Panc1 (cell line): ENCODE data around the gene SEC62. TPM values are rescaled to one million over a fixed set of nuclear protein-coding genes. Genes with fewer than 3 reads are reported as not detected.

Source experiments
- ATAC-seq: fragments of 200-7000 bp; cut with Tn5 transposase; 2 replicates; pipeline ENCODE4 v1.9.1; 2020; ENCODE audit warnings: mild to moderate bottlenecking, moderate library complexity
- BruUV-seq: library from RNA; stranded (reverse); fragments of 400-500 nt; replicated peaks from 2 replicates; lab custom pipeline; 2021; lab: Mats Ljungman, UMichigan
- CTCF ChIA-PET: fragments of 300-600 bp; sonication (Branson Sonifier 250); formaldehyde crosslinking; loops from one replicate; lab custom pipeline; 2022; ENCODE audit warnings: antibody characterized with exemption; lab: Charles Lee
- POLR2A ChIA-PET: fragments of 300-600 bp; sonication (Branson Sonifier 250); formaldehyde crosslinking; loops from one replicate; lab custom pipeline; 2022; ENCODE audit warnings: antibody characterized with exemption; lab: Charles Lee
- DNase-seq: peaks from one replicate; pipeline ENCODE4 v3.0.0-alpha.2; 2010; ENCODE audit warnings: low read depth, low spot score
- H3K27ac ChIP-seq: 2 replicates; pipeline ENCODE4 v1.5.1; 2011; ENCODE audit warnings: mild to moderate bottlenecking, low read length, inconsistent platforms
- H3K27me3 ChIP-seq: fragments of 200-500 bp; sonication (Bioruptor generic); 2 replicates; pipeline ENCODE4 v1.6.0; 2014; ENCODE audit warnings: low read length, inconsistent platforms; ENCODE audit not compliant: control insufficient read depth, insufficient read depth
- H3K36me3 ChIP-seq: fragments of 200-500 bp; sonication (Bioruptor generic); 2 replicates; pipeline ENCODE4 v1.5.1; 2014; ENCODE audit warnings: inconsistent platforms, mild to moderate bottlenecking, low read length, moderate library complexity; ENCODE audit not compliant: control insufficient read depth, insufficient read depth
- H3K4me1 ChIP-seq: 2 replicates; pipeline ENCODE4 v1.5.1; 2011; ENCODE audit warnings: inconsistent platforms, mild to moderate bottlenecking, low read length, moderate library complexity; ENCODE audit not compliant: control insufficient read depth, insufficient read depth
- H3K4me3 ChIP-seq, 2 experiments: 2 replicates each; pipeline ENCODE4 v1.5.1; 2011 to 2012; ENCODE audit warnings: low read depth in 2 of 2, low read length in 2 of 2, mild to moderate bottlenecking in 2 of 2, inconsistent platforms in 1 of 2, moderate library complexity in 1 of 2
- H3K9me3 ChIP-seq: fragments of 200-500 bp; sonication (Bioruptor generic); 2 replicates; pipeline ENCODE4 v1.5.1; 2014; ENCODE audit warnings: low read depth, mild to moderate bottlenecking, inconsistent platforms, low read length, moderate library complexity; ENCODE audit not compliant: control insufficient read depth, insufficient read depth
- POLR2AphosphoS5 ChIP-seq: IDR thresholded peaks from 2 replicates; pipeline ENCODE4 v1.6.1; 2012; ENCODE audit warnings: mild to moderate bottlenecking, low read depth, low read length, moderate library complexity
- SIN3A ChIP-seq: IDR thresholded peaks from 2 replicates; pipeline ENCODE4 v1.6.1; 2012; ENCODE audit warnings: low read depth, mild to moderate bottlenecking, low read length, moderate library complexity, borderline replicate concordance; ENCODE audit not compliant: insufficient read depth
- TCF7L2 ChIP-seq: IDR thresholded peaks from 2 replicates; pipeline ENCODE4 v1.6.1; 2011; ENCODE audit warnings: mild to moderate bottlenecking, low read depth, low read length, inconsistent platforms
- in situ Hi-C: cut with HindIII; loops from 2 replicates; pipeline ENCODE4 v1.10.0; 2016; ENCODE audit warnings: low sequenced_read_pairs, low pct_unique_long_range_greater_than_20kb
- intact Hi-C: fragments of 100-400 bp; cut with micrococcal nuclease; formaldehyde crosslinking; loops from one replicate; pipeline ENCODE4 v1.10.0; 2022; ENCODE audit not compliant: unreplicated experiment
- total RNA-seq: library from RNA; stranded (reverse); gene quantifications from one replicate; pipeline ENCODE4 v1.2.1, GENCODE V29; 2021; ENCODE audit not compliant: unreplicated experiment
- TF ChIP-seq, protein P1 (sequence below): fragments of 450-650 bp; IDR thresholded peaks from 2 replicates; pipeline ENCODE4 v1.5.1; 2017; ENCODE audit warnings: mild to moderate bottlenecking
- TF ChIP-seq, protein P2 (sequence below), 2 experiments: IDR thresholded peaks; 2 replicates each; pipeline ENCODE4 v1.6.1; 2011 to 2012; ENCODE audit warnings: low read depth in 2 of 2, control low read depth in 1 of 2, low read length in 1 of 2, mild to moderate bottlenecking in 1 of 2, moderate library complexity in 1 of 2; ENCODE audit not compliant: insufficient read depth in 1 of 2

Gene SEC62
- total RNA-seq, 1 experiment from 2014 or later, result 89.9 TPM

- BruUV-seq, result no TSS peak
- Histone ChIP-seq H3K36me3 (no peaks in the 10 kb centered on the region), H3K9me3 (no peaks in the 10 kb centered on the region), H3K27ac (no peak overlapping the region), H3K4me1 (no peaks in the 10 kb centered on the region), H3K27me3 (peaks cover 18% of the 10 kb centered on the region), H3K4me3 (no peak overlapping the region)
- ChIA-PET CTCF (no interaction called here), POLR2A (no interaction called here)
- intact Hi-C loops (no loop called here), in situ Hi-C loops (no loop called here)
- ATAC-seq (no peak), DNase-seq (no peak)
- TF ChIP-seq, protein P1, sequence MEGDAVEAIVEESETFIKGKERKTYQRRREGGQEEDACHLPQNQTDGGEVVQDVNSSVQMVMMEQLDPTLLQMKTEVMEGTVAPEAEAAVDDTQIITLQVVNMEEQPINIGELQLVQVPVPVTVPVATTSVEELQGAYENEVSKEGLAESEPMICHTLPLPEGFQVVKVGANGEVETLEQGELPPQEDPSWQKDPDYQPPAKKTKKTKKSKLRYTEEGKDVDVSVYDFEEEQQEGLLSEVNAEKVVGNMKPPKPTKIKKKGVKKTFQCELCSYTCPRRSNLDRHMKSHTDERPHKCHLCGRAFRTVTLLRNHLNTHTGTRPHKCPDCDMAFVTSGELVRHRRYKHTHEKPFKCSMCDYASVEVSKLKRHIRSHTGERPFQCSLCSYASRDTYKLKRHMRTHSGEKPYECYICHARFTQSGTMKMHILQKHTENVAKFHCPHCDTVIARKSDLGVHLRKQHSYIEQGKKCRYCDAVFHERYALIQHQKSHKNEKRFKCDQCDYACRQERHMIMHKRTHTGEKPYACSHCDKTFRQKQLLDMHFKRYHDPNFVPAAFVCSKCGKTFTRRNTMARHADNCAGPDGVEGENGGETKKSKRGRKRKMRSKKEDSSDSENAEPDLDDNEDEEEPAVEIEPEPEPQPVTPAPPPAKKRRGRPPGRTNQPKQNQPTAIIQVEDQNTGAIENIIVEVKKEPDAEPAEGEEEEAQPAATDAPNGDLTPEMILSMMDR, result no peak
- TF ChIP-seq, protein P2, sequence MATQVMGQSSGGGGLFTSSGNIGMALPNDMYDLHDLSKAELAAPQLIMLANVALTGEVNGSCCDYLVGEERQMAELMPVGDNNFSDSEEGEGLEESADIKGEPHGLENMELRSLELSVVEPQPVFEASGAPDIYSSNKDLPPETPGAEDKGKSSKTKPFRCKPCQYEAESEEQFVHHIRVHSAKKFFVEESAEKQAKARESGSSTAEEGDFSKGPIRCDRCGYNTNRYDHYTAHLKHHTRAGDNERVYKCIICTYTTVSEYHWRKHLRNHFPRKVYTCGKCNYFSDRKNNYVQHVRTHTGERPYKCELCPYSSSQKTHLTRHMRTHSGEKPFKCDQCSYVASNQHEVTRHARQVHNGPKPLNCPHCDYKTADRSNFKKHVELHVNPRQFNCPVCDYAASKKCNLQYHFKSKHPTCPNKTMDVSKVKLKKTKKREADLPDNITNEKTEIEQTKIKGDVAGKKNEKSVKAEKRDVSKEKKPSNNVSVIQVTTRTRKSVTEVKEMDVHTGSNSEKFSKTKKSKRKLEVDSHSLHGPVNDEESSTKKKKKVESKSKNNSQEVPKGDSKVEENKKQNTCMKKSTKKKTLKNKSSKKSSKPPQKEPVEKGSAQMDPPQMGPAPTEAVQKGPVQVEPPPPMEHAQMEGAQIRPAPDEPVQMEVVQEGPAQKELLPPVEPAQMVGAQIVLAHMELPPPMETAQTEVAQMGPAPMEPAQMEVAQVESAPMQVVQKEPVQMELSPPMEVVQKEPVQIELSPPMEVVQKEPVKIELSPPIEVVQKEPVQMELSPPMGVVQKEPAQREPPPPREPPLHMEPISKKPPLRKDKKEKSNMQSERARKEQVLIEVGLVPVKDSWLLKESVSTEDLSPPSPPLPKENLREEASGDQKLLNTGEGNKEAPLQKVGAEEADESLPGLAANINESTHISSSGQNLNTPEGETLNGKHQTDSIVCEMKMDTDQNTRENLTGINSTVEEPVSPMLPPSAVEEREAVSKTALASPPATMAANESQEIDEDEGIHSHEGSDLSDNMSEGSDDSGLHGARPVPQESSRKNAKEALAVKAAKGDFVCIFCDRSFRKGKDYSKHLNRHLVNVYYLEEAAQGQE (IDR thresholded peaks at IDR 0.05; ENCODE audit: insufficient read depth in 1 of 2, low read depth in 2 of 2, low read length in 1 of 2), result no peak
- no peak for TF ChIP-seq POLR2AphosphoS5
- TF ChIP-seq SIN3A, result no peak
- no peak for TF ChIP-seq TCF7L2
These were observed 58.0 kb downstream of the SEC62 start for GRCh38 chr3:170024581-170024980.

DNA sequence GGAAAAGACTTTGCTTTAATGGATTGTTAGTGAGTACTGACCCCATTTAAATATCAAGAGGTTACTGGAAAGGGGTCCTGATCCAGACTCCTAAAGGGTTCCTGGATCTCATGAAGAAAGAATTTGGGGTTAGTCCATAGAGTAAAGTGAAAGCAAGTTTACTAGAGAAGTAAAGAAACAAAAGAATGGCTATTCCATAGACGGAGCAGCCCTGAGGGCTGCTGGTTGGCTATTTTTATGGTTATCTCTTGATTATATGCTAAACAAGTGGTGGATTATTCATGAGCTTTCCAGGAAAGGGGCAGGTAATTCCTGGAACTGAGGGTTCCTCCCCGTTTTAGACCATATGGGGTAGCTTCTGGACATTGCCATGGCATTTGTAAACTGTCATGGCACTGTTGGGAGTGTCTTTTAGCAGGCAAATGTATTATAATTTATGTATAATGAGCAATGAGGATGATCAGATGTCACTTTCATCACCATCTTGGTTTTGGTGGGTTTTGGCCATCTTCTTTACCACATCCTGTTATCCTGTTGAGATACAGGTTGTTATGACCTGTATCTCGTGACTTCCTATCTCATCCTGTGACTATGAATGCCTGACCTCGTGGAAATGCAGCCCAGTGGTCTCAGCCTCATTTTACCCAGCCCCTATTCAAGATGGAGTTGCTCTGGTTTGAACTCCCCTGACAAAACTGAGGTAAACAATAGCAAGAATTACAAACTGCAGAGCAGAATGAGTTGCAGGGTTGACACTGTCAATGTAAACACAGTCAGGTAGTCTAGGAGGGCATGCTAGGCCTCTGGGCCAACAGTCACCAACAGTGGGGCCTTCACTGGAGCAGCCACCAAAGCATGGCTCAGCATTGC lies 60.9 kb downstream of the SEC62 start:
- intact Hi-C loops, result no loop called here
- no peaks in the 10 kb centered on the region for H3K9me3 ChIP-seq
- H3K27me3 ChIP-seq, result peaks cover 14% of the 10 kb centered on the region
- DNase-seq (no peak), ATAC-seq (no peak)
- no TSS peak for BruUV-seq
- in situ Hi-C loops, result no loop called here
- TF ChIP-seq, protein P1, result no peak
- TF ChIP-seq POLR2AphosphoS5 (no peak), SIN3A (no peak), TCF7L2 (no peak)
- TF ChIP-seq, protein P2 (IDR thresholded peaks at IDR 0.05; ENCODE audit: insufficient read depth in 1 of 2, low read depth in 2 of 2, low read length in 1 of 2), result no peak
- no peak overlapping the region for H3K27ac ChIP-seq
- ChIA-PET CTCF (no interaction called here), POLR2A (no interaction called here)
- H3K36me3 ChIP-seq, result no peaks in the 10 kb centered on the region
- H3K4me1 ChIP-seq, result no peaks in the 10 kb centered on the region
- H3K4me3 ChIP-seq, result no peak overlapping the region
